HepG2 (cell line): ENCODE data around the gene LYSMD1. TPM values are rescaled to one million over a fixed set of nuclear protein-coding genes. Genes with fewer than 3 reads are reported as not detected.

Experiments
- CENPBD1 ChIP-seq: sonication (generic); formaldehyde crosslinking; IDR thresholded peaks from 2 replicates; pipeline ENCODE4 v1.8.0; 2022; ENCODE audit warnings: missing genetic modification reagents, low read depth, mild to moderate bottlenecking, borderline replicate concordance
- CERS6 ChIP-seq: sonication (generic); formaldehyde crosslinking; IDR thresholded peaks from 2 replicates; pipeline ENCODE4 v1.5.0; 2020; ENCODE audit warnings: missing genetic modification reagents
- CHD2 ChIP-seq: IDR thresholded peaks from 2 replicates; pipeline ENCODE4 v1.6.1; 2011; ENCODE audit warnings: low read depth, low read length, improper control_type of control experiment
- HDAC1 ChIP-seq: sonication (generic); formaldehyde crosslinking; IDR thresholded peaks from 2 replicates; pipeline ENCODE4 v1.5.1; 2020; ENCODE audit warnings: mild to moderate bottlenecking, missing genetic modification reagents
- HNF1A ChIP-seq, 2 experiments: sonication (generic) in 1 of 2; formaldehyde crosslinking in 1 of 2; IDR thresholded peaks; 2 replicates each; pipeline versions ENCODE4 v1.4.0 to v1.6.1; 2016 to 2020; ENCODE audit warnings: borderline replicate concordance in 1 of 2, low read depth in 1 of 2, mild to moderate bottlenecking in 1 of 2, missing genetic modification reagents in 1 of 2
- HOXA7 ChIP-seq: sonication (generic); formaldehyde crosslinking; IDR thresholded peaks from 2 replicates; pipeline ENCODE4 v1.8.1; 2022; ENCODE audit warnings: mild to moderate bottlenecking, missing genetic modification reagents, moderate library complexity
- KDM5A ChIP-seq: fragments of 200-600 bp; sonication (generic); IDR thresholded peaks from 2 replicates; pipeline ENCODE4 v1.7.0; 2018; ENCODE audit warnings: antibody characterized with exemption, mild to moderate bottlenecking, low read length, borderline replicate concordance
- KLF12 ChIP-seq: sonication (generic); formaldehyde crosslinking; IDR thresholded peaks from 2 replicates; pipeline ENCODE4 v1.4.0; 2020; ENCODE audit warnings: missing genetic modification reagents, borderline replicate concordance
- MYNN ChIP-seq: sonication (generic); formaldehyde crosslinking; IDR thresholded peaks from 2 replicates; pipeline ENCODE4 v1.4.0; 2020; ENCODE audit warnings: mild to moderate bottlenecking, low read depth, missing genetic modification reagents
- POGK ChIP-seq: sonication (generic); formaldehyde crosslinking; conservative IDR thresholded peaks from 2 replicates; pipeline ENCODE4 v1.8.0; 2022; ENCODE audit warnings: mild to moderate bottlenecking, moderate library complexity, missing genetic modification reagents
- RAD21 ChIP-seq: fragments of 450-650 bp; formaldehyde crosslinking; IDR thresholded peaks from 2 replicates; pipeline ENCODE4 v1.5.0; 2020; ENCODE audit warnings: mild to moderate bottlenecking
- RBFOX2 ChIP-seq: fragments of 200-400 bp; formaldehyde crosslinking; IDR thresholded peaks from 2 replicates; pipeline ENCODE4 v1.6.1; 2017; ENCODE audit warnings: low read depth, mild to moderate bottlenecking, low read length
- SRSF1 ChIP-seq: fragments of 200-400 bp; formaldehyde crosslinking; optimal IDR thresholded peaks from 2 replicates; pipeline ENCODE3; 2017; ENCODE audit warnings: mild to moderate bottlenecking, low read depth, low read length, moderate library complexity
- STAG1 ChIP-seq: sonication (generic); formaldehyde crosslinking; IDR thresholded peaks from 2 replicates; pipeline ENCODE4 v1.4.0; 2020; ENCODE audit warnings: missing genetic modification reagents
- ZNF34 ChIP-seq: sonication (generic); formaldehyde crosslinking; IDR thresholded peaks from 2 replicates; pipeline ENCODE4 v1.4.0; 2020; ENCODE audit warnings: mild to moderate bottlenecking, missing genetic modification reagents, borderline replicate concordance
- ZNF496 ChIP-seq: sonication (generic); formaldehyde crosslinking; IDR thresholded peaks from 2 replicates; pipeline ENCODE4 v1.8.1; 2023; ENCODE audit warnings: mild to moderate bottlenecking, moderate library complexity, missing genetic modification reagents; ENCODE audit not compliant: insufficient replicate concordance
- ZNF530 ChIP-seq: sonication (generic); formaldehyde crosslinking; IDR thresholded peaks from 2 replicates; pipeline ENCODE4 v1.5.0; 2020; ENCODE audit warnings: low read depth, mild to moderate bottlenecking, missing genetic modification reagents
- ZNF543 ChIP-seq: sonication (generic); formaldehyde crosslinking; IDR thresholded peaks from 2 replicates; pipeline ENCODE4 v1.4.0; 2020; ENCODE audit warnings: mild to moderate bottlenecking, missing genetic modification reagents
- ZNF629 ChIP-seq: sonication (generic); formaldehyde crosslinking; conservative IDR thresholded peaks from 2 replicates; pipeline ENCODE4 v1.5.0; 2020; ENCODE audit warnings: missing genetic modification reagents
- ZNF883 ChIP-seq: sonication (generic); formaldehyde crosslinking; IDR thresholded peaks from 2 replicates; pipeline ENCODE4 v1.5.1; 2020; ENCODE audit warnings: mild to moderate bottlenecking, missing genetic modification reagents; ENCODE audit errors: not compliant biosample characterization
- ZSCAN31 ChIP-seq: sonication (generic); formaldehyde crosslinking; IDR thresholded peaks from 2 replicates; pipeline ENCODE4 v1.5.0; 2020; ENCODE audit warnings: low read depth, mild to moderate bottlenecking, missing genetic modification reagents
- polyA plus RNA-seq, 8 experiments: library from polyadenylated mRNA; depleted of rRNA in 3 of 8; stranded (reverse) in 7 of 8; unstranded in 1 of 8; fragments of >200 nt; fragmentation: Illumina TruSeq in 4 of 8; extraction: Trizol in 4 of 8; gene quantifications; 2 replicates each; pipeline versions ENCODE4 v1.2.1 to v1.2.3, GENCODE V29; 2011 to 2016; ENCODE audit warnings: low read depth in 4 of 8, missing spikeins in 1 of 8, mixed read lengths in 1 of 8; ENCODE audit not compliant: insufficient read depth in 1 of 8
- total RNA-seq, 5 experiments: library from RNA; depleted of rRNA; stranded (reverse); fragments of >200 nt; fragmentation: Illumina TruSeq; extraction: Trizol; gene quantifications; 2 replicates each; pipeline ENCODE4 v1.2.3, GENCODE V29; 2016; ENCODE audit warnings: low read depth in 1 of 5

The LYSMD1 gene
- total and polyA plus RNA-seq, 2 of the 13 experiments (the other 11 are each of a cell fraction or from before 2014, with no cell fraction given), result 3.8 to 4.8 TPM

GRCh38 chr1:151196292-151196800, 30.6 kb upstream of the LYSMD1 start (continued):
- TF ChIP-seq HNF1A (IDR thresholded peaks at IDR 0.05; ENCODE audit: low read depth), result no peak
- no peak; the same call in 1 of the 2 replicates for TF ChIP-seq HNF1A (CRISPR knock-in tag; IDR thresholded peaks at IDR 0.05; ENCODE audit: borderline replicate concordance)
- TF ChIP-seq CENPBD1 (CRISPR knock-in tag), result no peak
- TF ChIP-seq KDM5A, result peak; percentile 53; the same call in 1 of the 2 replicates
- 0 out of 2 replicates have a peak, but pooled peaks have one; percentile 54 for TF ChIP-seq ZSCAN31
- TF ChIP-seq MYNN, result no peak
- no peak for TF ChIP-seq CHD2
- no peak for TF ChIP-seq SRSF1
- TF ChIP-seq ZNF496 (CRISPR knock-in tag), result no peak
- no peak for TF ChIP-seq ZNF629 (CRISPR knock-in tag)
- TF ChIP-seq ZNF883 (CRISPR knock-in tag), result no peak
- no peak for TF ChIP-seq HDAC1 (CRISPR knock-in tag)
- TF ChIP-seq ZNF34 (CRISPR knock-in tag), result no peak
- TF ChIP-seq KLF12, result no peak
- no peak for TF ChIP-seq CERS6 (CRISPR knock-in tag)
- TF ChIP-seq RBFOX2, result no peak
- no peak for TF ChIP-seq ZNF530 (CRISPR knock-in tag)
- TF ChIP-seq STAG1 (CRISPR knock-in tag), result peak; percentile 48
- 0 out of 2 replicates have a peak, but pooled peaks have one; percentile 9 for TF ChIP-seq POGK (CRISPR knock-in tag)
- no peak; the same call in 1 of the 2 replicates for TF ChIP-seq RAD21
- no peak for TF ChIP-seq ZNF543
- TF ChIP-seq HOXA7, result no peak
